Heart left ventricle (tissue), 16 donors: ENCODE data around the gene FBN1. TPM values are rescaled to one million over a fixed set of nuclear protein-coding genes. Genes with fewer than 3 reads are reported as not detected.
A peak's percentile ranks its signal among the peaks of the same experiment; 100 is the strongest.

Experiments
- ATAC-seq, 4 donors: fragments of 200-7000 bp; cut with Tn5 transposase; one replicate each; pipeline ENCODE4 v1.9.1; 2020 to 2022; ENCODE audit warnings: moderate library complexity in 4 of 4, mild to moderate bottlenecking in 3 of 4, moderate number of reproducible peaks in 1 of 4
- DNase-seq, 5 donors: peaks; one replicate each; pipeline ENCODE4 v3.0.0-alpha.2; 2020
- H3K27ac ChIP-seq, 12 donors: fragments of 200-600 bp; sonication (generic) in 4 of 12; one replicate each; pipeline versions ENCODE4 v1.5.0 to v1.8.0; 2016 to 2022; ENCODE audit warnings: mild to moderate bottlenecking in 2 of 12
- H3K27me3 ChIP-seq, 9 donors: fragments of 200-600 bp; sonication (generic) in 2 of 9; one replicate each; pipeline versions ENCODE4 v1.5.1 to v1.8.0; 2016 to 2022; ENCODE audit warnings: mild to moderate bottlenecking in 3 of 9
- H3K36me3 ChIP-seq, 9 donors: fragments of 200-600 bp; sonication (generic) in 2 of 9; one replicate each; pipeline versions ENCODE4 v1.5.0 to v1.8.0; 2018 to 2022; ENCODE audit warnings: mild to moderate bottlenecking in 2 of 9
- H3K4me1 ChIP-seq, 12 donors: fragments of 200-600 bp; sonication (generic) in 4 of 12; one replicate each; pipeline versions ENCODE4 v1.5.0 to v1.8.0; 2016 to 2022; ENCODE audit warnings: mild to moderate bottlenecking in 3 of 12
- H3K4me3 ChIP-seq, 12 donors: fragments of 200-600 bp; sonication (generic) in 4 of 12; one replicate each; pipeline versions ENCODE4 v1.5.0 to v1.8.0; 2017 to 2022; ENCODE audit warnings: mild to moderate bottlenecking in 9 of 12, moderate library complexity in 4 of 12
- H3K9me3 ChIP-seq, 12 donors: fragments of 200-600 bp; sonication (generic) in 4 of 12; one replicate each; pipeline versions ENCODE4 v1.5.0 to v1.8.0; 2016 to 2022; ENCODE audit warnings: mild to moderate bottlenecking in 1 of 12
- CTCF ChIP-seq, 12 donors: fragments of 200-600 bp; sonication (generic) in 4 of 12; IDR thresholded peaks; one replicate each; pipeline versions ENCODE4 v1.5.0 to v1.8.0; 2018 to 2022; ENCODE audit warnings: antibody characterized with exemption in 12 of 12, mild to moderate bottlenecking in 5 of 12
- POLR2A ChIP-seq, 2 donors: fragments of 450-650 bp; IDR thresholded peaks; one replicate each; pipeline ENCODE4 v1.6.1; 2017; ENCODE audit warnings: antibody characterized with exemption in 2 of 2, mild to moderate bottlenecking in 2 of 2, moderate library complexity in 2 of 2
- WGBS, 4 donors: extraction: QIAGEN DNeasy Blood & Tissue Kit in 2 of 4; methylation state at CpG; one replicate each; pipeline versions ENCODE4 v1.1.5 to v1.1.7; 2013 to 2018; 5-methylcytosine and 5-hydroxymethylcytosine counted together
- intact Hi-C, 10 donors: fragments of 100-400 bp; cut with DNase I; formaldehyde crosslinking; loops; one replicate each; pipeline versions ENCODE4 v1.11.1 to v1.14.2; 2022
- polyA plus RNA-seq, 2 donors: library from polyadenylated mRNA; stranded (reverse); fragments of 200-250 nt; gene quantifications; one replicate each; pipeline ENCODE4 v1.2.3, GENCODE V29; 2013
- total RNA-seq, 9 donors: library from RNA; depleted of rRNA in 2 of 9; stranded (reverse); fragments of >200 nt in 2 of 9; fragmentation: NEBNext Ultra II Directional in 3 of 9; extraction: Animal tissue kit (Norgen Biotek cat#: 25700) in 3 of 9; gene quantifications; one replicate each; pipeline versions ENCODE4 v1.1.0 to v1.2.4, GENCODE V29; 2016 to 2023
- donor health status: ischemic (EF 13 %, LVEDD 7.1; RV severe dilation, severe dysfunction).
- donor health status: healthy with polysubstance abuse.
- donor health status: DM: no; HTN: yes; CAD: no.
- donor health status: DM: no; HTN: no; CAD: no.
- donor health status: ischemic (EF 25% LVEDD 6.9; RV normal size, moderate dysfunction).
- donor health status: ischemic (EF 25% LVEDD 5.7; RV mildly dilated, moderate dysfunction).
- donor health status: healthy.
- donor health status: DM: yes; HTN: yes; CAD: no.
- donor health status: ischemic (EF 35%, LVEDD 5.7; RV mildly dilated, moderate dysfunction).
- donor health status: nonischemic (EF 11% LVEDD 7.7; RV severe dilation, severe dysfunction).
- donor health status: DM: yes; HTN: yes; CAD: no.
- donor health status: PGD.
- donor health status: ischemic (EF 29% LVEDD 5.4; RV normal size, mild dysfunction).
- donor health status: nonischemic (EF 23%, LVEDD 6.1; RV moderate dilation, normal function).

FBN1 gene
- total and polyA plus RNA-seq, 11 donors = 5.7 to 115 (median 31.4) TPM

DNA sequence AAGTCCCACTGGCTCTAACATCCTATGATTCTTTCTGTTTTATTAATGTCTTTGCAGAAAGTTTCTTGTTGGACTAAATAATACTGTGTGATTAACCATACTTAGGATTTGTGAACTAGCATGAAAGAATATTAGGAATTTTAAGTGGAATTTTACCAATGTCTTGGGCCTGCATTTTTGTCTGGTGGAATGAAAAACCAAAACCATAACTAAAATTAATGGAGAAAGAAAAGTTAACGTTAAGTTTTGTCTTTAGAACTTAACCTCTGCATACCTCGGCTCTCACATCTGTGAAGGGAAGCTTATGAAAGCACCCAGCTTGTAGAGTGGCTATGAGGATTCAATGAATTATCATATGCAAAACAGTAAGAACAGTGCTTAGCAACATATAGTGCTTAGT, 6.5 kb downstream of the FBN1 start:
- Histone ChIP-seq H3K9me3 (no peaks in the 10 kb centered on the region), H3K27ac (no peak overlapping the region), H3K4me1 (peaks cover 0 to 60% (median 9%) of the 10 kb centered on the region in 12 donors), H3K27me3 (peaks cover 0 to 8% (median 0%) of the 10 kb centered on the region in 9 donors), H3K36me3 (peaks cover 0 to 24% (median 0%) of the 10 kb centered on the region in 9 donors), H3K4me3 (no peak overlapping the region)
- DNase-seq (no peak), ATAC-seq (no peak)
- TF ChIP-seq POLR2A (IDR thresholded peaks at IDR 0.05) (no peak), CTCF (IDR thresholded peaks at IDR 0.05) (no peak)
- 78 to 85% (median 81%) methylated on average over 2 of the region's 2 CpGs for WGBS, 4 donors
- intact Hi-C loops = loop anchor here in 3 of 10 donors (5.0 to 10.0 kb wide), 4 partner anchors 74 to 274 kb away; no protein-coding TSS in a partner anchor

- Histone ChIP-seq H3K9me3 (no peaks in the 10 kb centered on the region), H3K36me3 (peaks cover 0 to 24% (median 0%) of the 10 kb centered on the region in 9 donors), H3K27ac (no peak overlapping the region), H3K27me3 (no peaks in the 10 kb centered on the region), H3K4me1 (peaks cover 0 to 68% (median 13%) of the 10 kb centered on the region in 12 donors), H3K4me3 (no peak overlapping the region)
- 97 to 99% (median 98%) methylated on average over 2 of the region's 2 CpGs for WGBS, 4 donors
- TF ChIP-seq CTCF (IDR thresholded peaks at IDR 0.05) = no peak
- no peak for TF ChIP-seq POLR2A (IDR thresholded peaks at IDR 0.05)
- intact Hi-C loops = loop anchor here in 3 of 10 donors (5.0 to 10.0 kb wide), 4 partner anchors 73 to 273 kb away; no protein-coding TSS in a partner anchor
- DNase-seq (no peak), ATAC-seq (no peak)
These were observed 7.9 kb downstream of the FBN1 start for GRCh38 chr15:48637639-48638038.

DNA sequence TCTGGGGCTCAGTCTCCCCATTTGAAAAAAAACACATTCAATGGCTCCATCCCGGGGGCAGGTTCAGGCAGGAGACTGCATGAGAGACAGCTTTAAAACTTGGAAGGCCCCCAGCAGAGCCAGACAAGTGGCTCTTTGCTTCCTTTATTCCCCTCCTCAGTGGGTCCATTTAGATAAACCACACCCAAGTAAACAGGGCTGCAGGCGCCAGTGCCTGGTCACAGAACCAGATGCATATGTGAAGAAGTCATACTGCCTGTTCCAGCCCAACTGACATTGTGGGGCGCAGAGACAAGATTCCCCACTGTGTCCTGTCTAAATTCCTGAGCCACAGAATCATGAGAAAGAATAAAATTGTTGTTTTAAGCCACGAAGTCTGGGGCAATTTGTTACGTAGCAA, 9.0 kb downstream of the FBN1 start:
- peak overlapping the region in 2 of 12 donors; percentile 11 to 26 for H3K27ac ChIP-seq
- no peaks in the 10 kb centered on the region for H3K27me3 ChIP-seq
- H3K4me3 ChIP-seq = no peak overlapping the region
- H3K9me3 ChIP-seq = no peaks in the 10 kb centered on the region
- no peak for TF ChIP-seq POLR2A (IDR thresholded peaks at IDR 0.05)
- no peak for TF ChIP-seq CTCF (IDR thresholded peaks at IDR 0.05)
- 67 to 92% (median 89%) methylated on average over 5 of the region's 5 CpGs for WGBS, 4 donors
- intact Hi-C loops = loop anchor here in 3 of 10 donors (5.0 to 10.0 kb wide), 4 partner anchors 72 to 272 kb away; no protein-coding TSS in a partner anchor
- ATAC-seq = peak in 1 of 4 donors; percentile 15
- peaks cover 0 to 22% (median 0%) of the 10 kb centered on the region in 9 donors for H3K36me3 ChIP-seq
- no peak for DNase-seq
- H3K4me1 ChIP-seq = peaks cover 0 to 68% (median 9%) of the 10 kb centered on the region in 12 donors

DNA sequence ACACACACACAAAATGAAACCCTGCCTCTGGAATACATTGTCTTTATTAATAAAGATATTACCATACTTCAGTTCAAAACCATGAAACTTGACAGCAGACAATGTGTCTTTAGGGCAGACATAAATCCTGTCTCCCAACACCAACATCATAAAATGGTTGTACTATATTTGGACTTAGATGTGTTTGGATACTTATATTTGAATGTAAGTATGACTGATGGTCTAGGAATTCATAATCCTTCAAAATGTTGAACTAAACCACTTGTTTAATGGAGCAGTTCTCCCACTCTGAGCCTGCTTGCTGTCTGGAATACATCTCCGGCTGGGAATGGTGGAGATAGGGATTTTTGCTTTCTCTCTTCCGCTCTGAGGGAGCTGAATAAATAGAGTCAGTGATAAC, 10.6 kb downstream of the FBN1 start:
- 79 to 88% (median 86%) methylated on average over 2 of the region's 2 CpGs for WGBS, 4 donors
- Histone ChIP-seq H3K27ac (no peak overlapping the region), H3K9me3 (no peaks in the 10 kb centered on the region), H3K4me1 (peaks cover 0 to 70% (median 5%) of the 10 kb centered on the region in 12 donors), H3K27me3 (no peaks in the 10 kb centered on the region), H3K36me3 (peaks cover 0 to 13% (median 0%) of the 10 kb centered on the region in 9 donors), H3K4me3 (no peak overlapping the region)
- DNase-seq (no peak), ATAC-seq (no peak)
- intact Hi-C loops = loop anchor here in 3 of 10 donors (5.0 to 10.0 kb wide), 4 partner anchors 70 to 270 kb away; no protein-coding TSS in a partner anchor
- TF ChIP-seq CTCF (IDR thresholded peaks at IDR 0.05) = no peak
- TF ChIP-seq POLR2A (IDR thresholded peaks at IDR 0.05) = no peak
